Colonic mucosa (tissue), 4 donors: ENCODE results near the gene DMD. TPM values are rescaled to one million over a fixed set of nuclear protein-coding genes. Genes with fewer than 3 reads are reported as not detected.

Experiments
- DNase-seq: peaks from one replicate; pipeline ENCODE4 v3.0.0-alpha.2; 2020
- H3K27ac ChIP-seq: fragments of 200-600 bp; one replicate; pipeline ENCODE4 v1.8.0; 2021
- H3K27me3 ChIP-seq: fragments of 200-600 bp; one replicate; pipeline ENCODE4 v1.8.0; 2021
- H3K36me3 ChIP-seq: fragments of 200-600 bp; one replicate; pipeline ENCODE4 v1.8.0; 2021
- H3K4me1 ChIP-seq: fragments of 200-600 bp; one replicate; pipeline ENCODE4 v1.8.0; 2021; ENCODE audit warnings: mild to moderate bottlenecking
- H3K4me3 ChIP-seq: fragments of 200-600 bp; one replicate; pipeline ENCODE4 v1.8.0; 2021
- H3K9ac ChIP-seq, 2 donors: one replicate each; pipeline ENCODE4 v1.7.0; 2013; ENCODE audit warnings: control low read depth in 2 of 2, low read depth in 2 of 2, low read length in 2 of 2
- H3K9me3 ChIP-seq: fragments of 200-600 bp; one replicate; pipeline ENCODE4 v1.8.0; 2021
- CTCF ChIP-seq: fragments of 200-600 bp; IDR thresholded peaks from one replicate; pipeline ENCODE4 v1.8.0; 2022; ENCODE audit warnings: antibody characterized with exemption, mild to moderate bottlenecking
- intact Hi-C: fragments of 100-400 bp; cut with DNase I; formaldehyde crosslinking; loops from one replicate; pipeline ENCODE4 v1.14.1; 2022
- total RNA-seq, 2 donors: library from RNA; stranded (reverse); fragmentation: NEBNext Ultra II Directional in 1 of 2; extraction: Animal tissue kit (Norgen Biotek cat#: 25700) in 1 of 2; gene quantifications; one replicate each; pipeline ENCODE4 v1.2.1, GENCODE V29; 2021
- donor health status: healthy.
- donor health status: DM: no; HTN: no; CAD: no.
- donor health status: DM: no; HTN: no; CAD: no.

DMD gene
- total RNA-seq, 2 donors from 2014 or later: 7.3 to 24.5 TPM

- no peak overlapping the region for H3K4me3 ChIP-seq
Measured at GRCh38 chrX:32289356-32289755, 922.0 kb downstream of the DMD start.

GRCh38 chrX:32281853-32282252 lies 929.5 kb downstream of the DMD start:
- intact Hi-C loops: no loop called here
- no peaks in the 10 kb centered on the region for H3K4me1 ChIP-seq
- TF ChIP-seq CTCF: no peak
- no peak overlapping the region for H3K27ac ChIP-seq
- H3K27me3 ChIP-seq: no peaks in the 10 kb centered on the region
- H3K4me3 ChIP-seq: no peak overlapping the region
- H3K36me3 ChIP-seq: no peaks in the 10 kb centered on the region
- DNase-seq: no peak
- no peak overlapping the region for H3K9ac ChIP-seq
- H3K9me3 ChIP-seq: no peaks in the 10 kb centered on the region

More at GRCh38 chrX:32289356-32289755, 922.0 kb downstream of the DMD start:
- Histone ChIP-seq H3K4me1 (no peaks in the 10 kb centered on the region), H3K9me3 (no peaks in the 10 kb centered on the region), H3K9ac (no peak overlapping the region), H3K36me3 (no peaks in the 10 kb centered on the region), H3K27ac (no peak overlapping the region), H3K27me3 (no peaks in the 10 kb centered on the region)
- no peak for TF ChIP-seq CTCF
- DNase-seq: no peak
- intact Hi-C loops: no loop called here

GRCh38 chrX:32280921-32281320 lies 930.4 kb downstream of the DMD start:
- Histone ChIP-seq H3K9me3 (no peaks in the 10 kb centered on the region), H3K4me3 (no peak overlapping the region), H3K4me1 (no peaks in the 10 kb centered on the region), H3K9ac (no peak overlapping the region), H3K27me3 (no peaks in the 10 kb centered on the region), H3K27ac (no peak overlapping the region), H3K36me3 (no peaks in the 10 kb centered on the region)
- intact Hi-C loops: no loop called here
- TF ChIP-seq CTCF: no peak
- DNase-seq: no peak

- Histone ChIP-seq H3K27ac (no peak overlapping the region), H3K27me3 (no peaks in the 10 kb centered on the region), H3K4me1 (no peaks in the 10 kb centered on the region), H3K9me3 (no peaks in the 10 kb centered on the region), H3K9ac (no peak overlapping the region), H3K4me3 (no peak overlapping the region), H3K36me3 (no peaks in the 10 kb centered on the region)
- DNase-seq: no peak
- TF ChIP-seq CTCF: no peak
- intact Hi-C loops: no loop called here
Measured at GRCh38 chrX:32280489-32280888, 930.9 kb downstream of the DMD start.

GRCh38 chrX:32276153-32276552 lies 935.2 kb downstream of the DMD start:
- Histone ChIP-seq H3K9me3 (no peaks in the 10 kb centered on the region), H3K4me1 (no peaks in the 10 kb centered on the region), H3K4me3 (no peak overlapping the region), H3K9ac (no peak overlapping the region), H3K36me3 (no peaks in the 10 kb centered on the region), H3K27me3 (no peaks in the 10 kb centered on the region), H3K27ac (no peak overlapping the region)
- no peak for TF ChIP-seq CTCF
- intact Hi-C loops: no loop called here
- no peak for DNase-seq

- Histone ChIP-seq H3K27me3 (no peaks in the 10 kb centered on the region), H3K4me1 (no peaks in the 10 kb centered on the region), H3K27ac (no peak overlapping the region), H3K9ac (no peak overlapping the region), H3K36me3 (no peaks in the 10 kb centered on the region), H3K9me3 (no peaks in the 10 kb centered on the region), H3K4me3 (no peak overlapping the region)
- intact Hi-C loops: no loop called here
- no peak for TF ChIP-seq CTCF
- no peak for DNase-seq
Measured at GRCh38 chrX:32269866-32270265, 941.5 kb downstream of the DMD start.
